ENCODE results near the gene MYO7B. TPM values are rescaled to one million over a fixed set of nuclear protein-coding genes. Genes with fewer than 3 reads are reported as not detected.

MYO7B gene
- total RNA-seq, 1 donor from 2014 or later: under 0.01 TPM

GRCh38 chr2:127648321-127648720, 112.8 kb downstream of the MYO7B start:
- no peak for DNase-seq (ENCODE audit: low read depth in 2 of 2)

- DNase-seq (ENCODE audit: low read depth in 2 of 2): no peak
These were observed 113.7 kb downstream of the MYO7B start for GRCh38 chr2:127649100-127649611.

GRCh38 chr2:127649684-127650040, 114.2 kb downstream of the MYO7B start:
- peak; percentile 89 for DNase-seq (ENCODE audit: low read depth in 2 of 2)

- DNase-seq (ENCODE audit: low read depth in 2 of 2): no peak
These were observed 114.7 kb downstream of the MYO7B start for GRCh38 chr2:127650041-127650784.

- DNase-seq (ENCODE audit: low read depth in 2 of 2): no peak
These were observed 115.4 kb downstream of the MYO7B start for GRCh38 chr2:127650785-127651380.

- no peak for DNase-seq (ENCODE audit: low read depth in 2 of 2)
These were observed 115.9 kb downstream of the MYO7B start for GRCh38 chr2:127651381-127651809.

GRCh38 chr2:127651971-127652550, 116.6 kb downstream of the MYO7B start:
- peak in 1 of 2 donors; percentile 48 for DNase-seq (ENCODE audit: low read depth in 2 of 2)

- DNase-seq (ENCODE audit: low read depth in 2 of 2): no peak
These were observed 117.4 kb downstream of the MYO7B start for GRCh38 chr2:127652786-127653357.

GRCh38 chr2:127653421-127654083, 118.1 kb downstream of the MYO7B start:
- DNase-seq (ENCODE audit: low read depth in 2 of 2): no peak

GRCh38 chr2:127654084-127654837, 118.8 kb downstream of the MYO7B start:
- no peak for DNase-seq (ENCODE audit: low read depth in 2 of 2)

GRCh38 chr2:127654838-127655175, 119.3 kb downstream of the MYO7B start:
- DNase-seq (ENCODE audit: low read depth in 2 of 2): no peak

GRCh38 chr2:127655209-127656073, 120.0 kb downstream of the MYO7B start:
- no peak for DNase-seq (ENCODE audit: low read depth in 2 of 2)

- DNase-seq (ENCODE audit: low read depth in 2 of 2): no peak
These were observed 121.2 kb downstream of the MYO7B start for GRCh38 chr2:127656569-127657231.

- DNase-seq (ENCODE audit: low read depth in 2 of 2): no peak
These were observed 121.7 kb downstream of the MYO7B start for GRCh38 chr2:127657232-127657595.

GRCh38 chr2:127658146-127658545, 122.7 kb downstream of the MYO7B start:
- DNase-seq (ENCODE audit: low read depth in 2 of 2): no peak

- no peak for DNase-seq (ENCODE audit: low read depth in 2 of 2)
These were observed 123.3 kb downstream of the MYO7B start for GRCh38 chr2:127658641-127659407.

- DNase-seq (ENCODE audit: low read depth in 2 of 2): peak in 1 of 2 donors; percentile 84
These were observed 124.2 kb downstream of the MYO7B start for GRCh38 chr2:127659408-127660290.

- DNase-seq (ENCODE audit: low read depth in 2 of 2): no peak
These were observed 124.8 kb downstream of the MYO7B start for GRCh38 chr2:127660291-127660578.

Data from lung microvascular endothelial cell (primary cell).